Liver (tissue), 9 donors: Measurements from ENCODE around the gene TEX10. TPM values are rescaled to one million over a fixed set of nuclear protein-coding genes. Genes with fewer than 3 reads are reported as not detected.

Source experiments
- DNase-seq: peaks from one replicate; pipeline ENCODE4 v3.0.0-alpha.2; 2017; ENCODE audit warnings: low spot score
- H3K27ac ChIP-seq, 2 donors: one replicate each; pipeline ENCODE4 v1.7.0; 2013; ENCODE audit warnings: inconsistent platforms in 2 of 2, low read length in 2 of 2, control low read depth in 1 of 2, low read depth in 1 of 2, mild to moderate bottlenecking in 1 of 2
- H3K27me3 ChIP-seq, 4 donors: one replicate each; pipeline versions ENCODE4 v1.6.1 to v1.7.0; 2013; ENCODE audit warnings: low read length in 3 of 4, inconsistent platforms in 1 of 4, mild to moderate bottlenecking in 1 of 4, moderate library complexity in 1 of 4; ENCODE audit not compliant: control insufficient read depth in 4 of 4, insufficient read depth in 4 of 4
- H3K36me3 ChIP-seq, 4 donors: one replicate each; pipeline versions ENCODE4 v1.6.1 to v1.7.0; 2013; ENCODE audit warnings: low read length in 3 of 4, mild to moderate bottlenecking in 3 of 4, low read depth in 1 of 4, moderate library complexity in 1 of 4; ENCODE audit not compliant: control insufficient read depth in 4 of 4, insufficient read depth in 3 of 4
- H3K4me1 ChIP-seq, 4 donors: one replicate each; pipeline versions ENCODE4 v1.6.1 to v1.7.0; 2013; ENCODE audit warnings: low read length in 3 of 4, mild to moderate bottlenecking in 3 of 4, moderate library complexity in 1 of 4; ENCODE audit not compliant: control insufficient read depth in 4 of 4, insufficient read depth in 4 of 4
- H3K4me3 ChIP-seq, 3 donors: one replicate each; pipeline versions ENCODE4 v1.6.1 to v1.7.0; 2013; ENCODE audit warnings: low read length in 3 of 3, control low read depth in 1 of 3, low read depth in 1 of 3, mild to moderate bottlenecking in 1 of 3
- H3K9ac ChIP-seq, 2 donors: one replicate each; pipeline ENCODE4 v1.7.0; 2013; ENCODE audit warnings: low read length in 2 of 2, mild to moderate bottlenecking in 2 of 2, moderate library complexity in 2 of 2, control low read depth in 1 of 2, low read depth in 1 of 2
- H3K9me3 ChIP-seq, 4 donors: one replicate each; pipeline versions ENCODE4 v1.6.1 to v1.7.0; 2013; ENCODE audit warnings: low read length in 3 of 4; ENCODE audit not compliant: control insufficient read depth in 4 of 4
- EGR1 ChIP-seq, 2 donors: IDR thresholded peaks; 2 replicates each; pipeline ENCODE4 v1.6.1; 2016 to 2018; ENCODE audit warnings: antibody characterized with exemption in 2 of 2, low read depth in 2 of 2
- FOXA1 ChIP-seq: IDR thresholded peaks from 2 replicates; pipeline ENCODE4 v1.6.1; 2016; ENCODE audit warnings: antibody characterized with exemption
- FOXA2 ChIP-seq: IDR thresholded peaks from 2 replicates; pipeline ENCODE4 v1.6.1; 2016; ENCODE audit warnings: antibody characterized with exemption
- GABPA ChIP-seq, 2 donors: IDR thresholded peaks in 1 of 2; conservative IDR thresholded peaks in 1 of 2; 2 replicates each; pipeline ENCODE4 v1.6.1; 2016; ENCODE audit warnings: antibody characterized with exemption in 2 of 2, mild to moderate bottlenecking in 1 of 2, moderate library complexity in 1 of 2
- HNF4A ChIP-seq, 2 donors: conservative IDR thresholded peaks; 2 replicates each; pipeline ENCODE4 v1.6.1; 2016; ENCODE audit warnings: antibody characterized with exemption in 2 of 2, mild to moderate bottlenecking in 2 of 2
- HNF4G ChIP-seq: IDR thresholded peaks from 2 replicates; pipeline ENCODE4 v1.6.1; 2016; ENCODE audit warnings: antibody characterized with exemption
- JUND ChIP-seq, 2 donors: IDR thresholded peaks; 2 replicates each; pipeline ENCODE4 v1.6.1; 2016; ENCODE audit warnings: antibody characterized with exemption in 2 of 2
- NR2F2 ChIP-seq: IDR thresholded peaks from 2 replicates; pipeline ENCODE4 v1.6.1; 2016; ENCODE audit warnings: antibody characterized with exemption
- RAD21 ChIP-seq, 2 donors: IDR thresholded peaks; 2 replicates each; pipeline ENCODE4 v1.6.1; 2016; ENCODE audit warnings: antibody characterized with exemption in 2 of 2, mild to moderate bottlenecking in 2 of 2
- RXRA ChIP-seq, 2 donors: IDR thresholded peaks; 2 replicates each; pipeline ENCODE4 v1.6.1; 2017 to 2018; ENCODE audit warnings: antibody characterized with exemption in 2 of 2, mild to moderate bottlenecking in 1 of 2
- SP1 ChIP-seq: IDR thresholded peaks from 2 replicates; pipeline ENCODE4 v1.6.1; 2018; ENCODE audit warnings: antibody characterized with exemption, mild to moderate bottlenecking
- TAF1 ChIP-seq: conservative IDR thresholded peaks from 2 replicates; pipeline ENCODE4 v1.6.1; 2016; ENCODE audit warnings: antibody characterized with exemption, mild to moderate bottlenecking
- YY1 ChIP-seq: IDR thresholded peaks from 2 replicates; pipeline ENCODE4 v1.6.1; 2016; ENCODE audit warnings: antibody characterized with exemption, mild to moderate bottlenecking
- WGBS: extraction: QIAGEN DNeasy Blood & Tissue Kit; methylation state at CpG from one replicate; pipeline ENCODE4 v1.1.7; 2013; 5-methylcytosine and 5-hydroxymethylcytosine counted together
- polyA plus RNA-seq, 2 donors: library from polyadenylated mRNA; stranded (reverse) in 1 of 2; unstranded in 1 of 2; fragments of 200-250 nt in 1 of 2; fragments of >200 nt in 1 of 2; fragmentation: Nextera tagmentation in 1 of 2; extraction: Ambion mirVana in 1 of 2; gene quantifications; one replicate each; pipeline versions ENCODE4 v1.2.1 to v1.2.3, GENCODE V29; 2013 to 2015
- total RNA-seq, 2 donors: library from RNA; depleted of rRNA; stranded (reverse); fragments of >200 nt; gene quantifications; one replicate each; pipeline ENCODE4 v1.2.3, GENCODE V29; 2014
- TF ChIP-seq, protein P1 (sequence below): fragments of 150-350 bp; IDR thresholded peaks from 2 replicates; pipeline ENCODE4 v1.5.1; 2017; ENCODE audit warnings: improper control_type of control experiment, low read depth, low read length; ENCODE audit not compliant: missing input control
- TF ChIP-seq, protein P2 (sequence below): IDR thresholded peaks from 2 replicates; pipeline ENCODE4 v1.6.1; 2016; ENCODE audit warnings: antibody characterized with exemption
- TF ChIP-seq, protein P3 (sequence below): IDR thresholded peaks from 2 replicates; pipeline ENCODE4 v1.6.1; 2016; ENCODE audit warnings: antibody characterized with exemption
- TF ChIP-seq, protein P4 (sequence below): IDR thresholded peaks from 2 replicates; pipeline ENCODE4 v1.6.1; 2016; ENCODE audit warnings: antibody characterized with exemption, mild to moderate bottlenecking
- TF ChIP-seq, protein P5 (sequence below): IDR thresholded peaks from 2 replicates; pipeline ENCODE4 v1.6.1; 2016; ENCODE audit warnings: antibody characterized with exemption
- donor health status: healthy.
- donor health status: healthy.
- donor health status: healthy.
- donor health status: healthy.
- donor health status: healthy.

TEX10 gene
- total and polyA plus RNA-seq, 4 donors = 3.3 to 10.0 (median 6.1) TPM

DNA sequence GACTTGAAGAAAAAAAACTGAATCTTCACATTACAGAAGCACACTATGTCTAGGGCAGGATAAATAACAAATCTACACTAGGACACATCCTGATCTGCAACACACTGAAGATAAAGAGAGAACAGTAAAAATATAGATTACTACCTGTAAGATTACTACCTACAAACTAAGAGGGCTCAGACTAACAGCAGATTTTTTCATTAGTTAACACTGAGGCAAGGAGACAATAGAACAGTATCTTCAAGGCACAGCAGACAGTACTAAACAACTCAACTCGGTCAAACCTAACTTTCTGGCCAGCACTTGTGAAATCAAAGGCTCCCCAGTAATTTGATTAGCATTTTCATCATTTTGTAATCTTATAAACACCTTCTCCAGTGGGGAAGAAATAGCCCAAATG lies 46.5 kb downstream of the TEX10 start:
- H3K27me3 ChIP-seq = no peaks in the 10 kb centered on the region
- no peaks in the 10 kb centered on the region for H3K9me3 ChIP-seq
- 91% methylated on average over 1 of the region's 1 CpG for WGBS

DNA sequence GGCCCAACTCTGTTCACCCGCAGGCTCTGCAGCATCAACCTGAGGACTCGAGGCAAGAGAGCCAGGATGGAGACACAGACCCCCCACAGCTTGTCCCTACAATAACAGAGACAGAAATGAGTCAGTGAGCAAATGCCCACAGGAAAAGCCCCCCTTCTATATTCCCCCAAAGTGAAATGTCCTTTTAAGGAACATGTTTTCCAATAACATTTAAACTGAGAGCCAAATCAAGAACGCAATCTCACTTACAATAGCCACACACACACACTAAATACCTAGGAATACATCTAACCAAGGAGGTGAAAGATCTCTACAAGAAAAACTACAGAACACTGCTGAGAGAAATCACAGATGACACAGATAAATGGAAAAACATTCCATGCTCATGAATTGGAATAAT lies 49.0 kb downstream of the TEX10 start:
- H3K27ac ChIP-seq = no peak overlapping the region
- H3K9me3 ChIP-seq = no peaks in the 10 kb centered on the region
- no peak for DNase-seq
- peaks cover 0 to 2% (median under 1%) of the 10 kb centered on the region in 4 donors for H3K4me1 ChIP-seq
- no peak overlapping the region for H3K4me3 ChIP-seq
- no peaks in the 10 kb centered on the region for H3K27me3 ChIP-seq
- H3K36me3 ChIP-seq = peaks cover 2 to 30% (median 25%) of the 10 kb centered on the region in 4 donors
- 93% methylated on average over 3 of the region's 3 CpGs for WGBS
- TF ChIP-seq RAD21 (IDR thresholded peaks at IDR 0.05) (no peak), YY1 (no peak), EGR1 (IDR thresholded peaks at IDR 0.05; ENCODE audit: low read depth in 2 of 2) (no peak)
- H3K9ac ChIP-seq = no peak overlapping the region

More for the DNA sequence above, 46.5 kb downstream of the TEX10 start:
- Histone ChIP-seq H3K4me1 (peaks cover 0 to 1% (median 0%) of the 10 kb centered on the region in 4 donors), H3K36me3 (peaks cover 2 to 20% (median 15%) of the 10 kb centered on the region in 4 donors), H3K27ac (no peak overlapping the region), H3K9ac (no peak overlapping the region), H3K4me3 (no peak overlapping the region)
- DNase-seq = no peak
- TF ChIP-seq RXRA (IDR thresholded peaks at IDR 0.05) (no peak), FOXA2 (no peak)

DNA sequence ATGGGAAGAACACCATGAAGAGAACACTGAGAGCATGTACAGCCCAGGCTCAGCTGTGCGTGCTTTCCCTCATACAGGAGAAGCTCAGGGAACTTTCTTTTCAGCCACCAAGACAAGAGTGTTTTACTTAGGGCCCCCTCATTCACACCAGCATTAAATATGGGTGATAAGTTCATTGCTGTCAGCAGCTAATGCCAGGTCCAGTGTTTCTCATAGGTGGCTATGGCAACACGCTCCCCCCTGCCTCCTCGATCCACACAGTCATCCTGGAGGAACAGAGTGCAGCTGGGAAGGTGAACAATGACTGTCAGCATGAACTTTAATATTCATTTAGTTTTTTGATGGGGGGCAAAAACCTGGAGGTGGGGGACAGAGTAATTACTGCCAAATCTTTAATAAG lies 54.4 kb downstream of the TEX10 start:
- TF ChIP-seq, protein P1, sequence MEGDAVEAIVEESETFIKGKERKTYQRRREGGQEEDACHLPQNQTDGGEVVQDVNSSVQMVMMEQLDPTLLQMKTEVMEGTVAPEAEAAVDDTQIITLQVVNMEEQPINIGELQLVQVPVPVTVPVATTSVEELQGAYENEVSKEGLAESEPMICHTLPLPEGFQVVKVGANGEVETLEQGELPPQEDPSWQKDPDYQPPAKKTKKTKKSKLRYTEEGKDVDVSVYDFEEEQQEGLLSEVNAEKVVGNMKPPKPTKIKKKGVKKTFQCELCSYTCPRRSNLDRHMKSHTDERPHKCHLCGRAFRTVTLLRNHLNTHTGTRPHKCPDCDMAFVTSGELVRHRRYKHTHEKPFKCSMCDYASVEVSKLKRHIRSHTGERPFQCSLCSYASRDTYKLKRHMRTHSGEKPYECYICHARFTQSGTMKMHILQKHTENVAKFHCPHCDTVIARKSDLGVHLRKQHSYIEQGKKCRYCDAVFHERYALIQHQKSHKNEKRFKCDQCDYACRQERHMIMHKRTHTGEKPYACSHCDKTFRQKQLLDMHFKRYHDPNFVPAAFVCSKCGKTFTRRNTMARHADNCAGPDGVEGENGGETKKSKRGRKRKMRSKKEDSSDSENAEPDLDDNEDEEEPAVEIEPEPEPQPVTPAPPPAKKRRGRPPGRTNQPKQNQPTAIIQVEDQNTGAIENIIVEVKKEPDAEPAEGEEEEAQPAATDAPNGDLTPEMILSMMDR = no peak
- no peak for TF ChIP-seq HNF4A (conservative IDR thresholded peaks at IDR 0.05)
- no peak for TF ChIP-seq YY1
- TF ChIP-seq GABPA (IDR thresholded peaks at IDR 0.05 in 1 of 2, conservative IDR thresholded peaks at IDR 0.05 in 1 of 2) = no peak
- TF ChIP-seq, protein P2, sequence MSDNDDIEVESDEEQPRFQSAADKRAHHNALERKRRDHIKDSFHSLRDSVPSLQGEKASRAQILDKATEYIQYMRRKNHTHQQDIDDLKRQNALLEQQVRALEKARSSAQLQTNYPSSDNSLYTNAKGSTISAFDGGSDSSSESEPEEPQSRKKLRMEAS = no peak
- TF ChIP-seq, protein P3, sequence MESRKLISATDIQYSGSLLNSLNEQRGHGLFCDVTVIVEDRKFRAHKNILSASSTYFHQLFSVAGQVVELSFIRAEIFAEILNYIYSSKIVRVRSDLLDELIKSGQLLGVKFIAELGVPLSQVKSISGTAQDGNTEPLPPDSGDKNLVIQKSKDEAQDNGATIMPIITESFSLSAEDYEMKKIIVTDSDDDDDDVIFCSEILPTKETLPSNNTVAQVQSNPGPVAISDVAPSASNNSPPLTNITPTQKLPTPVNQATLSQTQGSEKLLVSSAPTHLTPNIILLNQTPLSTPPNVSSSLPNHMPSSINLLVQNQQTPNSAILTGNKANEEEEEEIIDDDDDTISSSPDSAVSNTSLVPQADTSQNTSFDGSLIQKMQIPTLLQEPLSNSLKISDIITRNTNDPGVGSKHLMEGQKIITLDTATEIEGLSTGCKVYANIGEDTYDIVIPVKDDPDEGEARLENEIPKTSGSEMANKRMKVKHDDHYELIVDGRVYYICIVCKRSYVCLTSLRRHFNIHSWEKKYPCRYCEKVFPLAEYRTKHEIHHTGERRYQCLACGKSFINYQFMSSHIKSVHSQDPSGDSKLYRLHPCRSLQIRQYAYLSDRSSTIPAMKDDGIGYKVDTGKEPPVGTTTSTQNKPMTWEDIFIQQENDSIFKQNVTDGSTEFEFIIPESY = no peak
- no peak for TF ChIP-seq FOXA1
- TF ChIP-seq, protein P4, sequence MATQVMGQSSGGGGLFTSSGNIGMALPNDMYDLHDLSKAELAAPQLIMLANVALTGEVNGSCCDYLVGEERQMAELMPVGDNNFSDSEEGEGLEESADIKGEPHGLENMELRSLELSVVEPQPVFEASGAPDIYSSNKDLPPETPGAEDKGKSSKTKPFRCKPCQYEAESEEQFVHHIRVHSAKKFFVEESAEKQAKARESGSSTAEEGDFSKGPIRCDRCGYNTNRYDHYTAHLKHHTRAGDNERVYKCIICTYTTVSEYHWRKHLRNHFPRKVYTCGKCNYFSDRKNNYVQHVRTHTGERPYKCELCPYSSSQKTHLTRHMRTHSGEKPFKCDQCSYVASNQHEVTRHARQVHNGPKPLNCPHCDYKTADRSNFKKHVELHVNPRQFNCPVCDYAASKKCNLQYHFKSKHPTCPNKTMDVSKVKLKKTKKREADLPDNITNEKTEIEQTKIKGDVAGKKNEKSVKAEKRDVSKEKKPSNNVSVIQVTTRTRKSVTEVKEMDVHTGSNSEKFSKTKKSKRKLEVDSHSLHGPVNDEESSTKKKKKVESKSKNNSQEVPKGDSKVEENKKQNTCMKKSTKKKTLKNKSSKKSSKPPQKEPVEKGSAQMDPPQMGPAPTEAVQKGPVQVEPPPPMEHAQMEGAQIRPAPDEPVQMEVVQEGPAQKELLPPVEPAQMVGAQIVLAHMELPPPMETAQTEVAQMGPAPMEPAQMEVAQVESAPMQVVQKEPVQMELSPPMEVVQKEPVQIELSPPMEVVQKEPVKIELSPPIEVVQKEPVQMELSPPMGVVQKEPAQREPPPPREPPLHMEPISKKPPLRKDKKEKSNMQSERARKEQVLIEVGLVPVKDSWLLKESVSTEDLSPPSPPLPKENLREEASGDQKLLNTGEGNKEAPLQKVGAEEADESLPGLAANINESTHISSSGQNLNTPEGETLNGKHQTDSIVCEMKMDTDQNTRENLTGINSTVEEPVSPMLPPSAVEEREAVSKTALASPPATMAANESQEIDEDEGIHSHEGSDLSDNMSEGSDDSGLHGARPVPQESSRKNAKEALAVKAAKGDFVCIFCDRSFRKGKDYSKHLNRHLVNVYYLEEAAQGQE = no peak
- no peak for TF ChIP-seq FOXA2
- no peak for TF ChIP-seq RXRA (IDR thresholded peaks at IDR 0.05)
- TF ChIP-seq NR2F2 = no peak
- TF ChIP-seq SP1 = no peak
- TF ChIP-seq HNF4G = no peak
- no peak for TF ChIP-seq TAF1
- TF ChIP-seq JUND (IDR thresholded peaks at IDR 0.05) = no peak
- TF ChIP-seq EGR1 (IDR thresholded peaks at IDR 0.05; ENCODE audit: low read depth in 2 of 2) = no peak
- no peak for TF ChIP-seq RAD21 (IDR thresholded peaks at IDR 0.05)
- TF ChIP-seq, protein P5, sequence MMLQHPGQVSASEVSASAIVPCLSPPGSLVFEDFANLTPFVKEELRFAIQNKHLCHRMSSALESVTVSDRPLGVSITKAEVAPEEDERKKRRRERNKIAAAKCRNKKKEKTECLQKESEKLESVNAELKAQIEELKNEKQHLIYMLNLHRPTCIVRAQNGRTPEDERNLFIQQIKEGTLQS = no peak
- H3K9me3 ChIP-seq = no peaks in the 10 kb centered on the region
- no peak overlapping the region for H3K9ac ChIP-seq
- peaks cover 3 to 33% (median 23%) of the 10 kb centered on the region in 4 donors for H3K36me3 ChIP-seq
- 85% methylated on average over 3 of the region's 3 CpGs for WGBS
- no peaks in the 10 kb centered on the region for H3K27me3 ChIP-seq
- peaks cover 12 to 32% (median 19%) of the 10 kb centered on the region in 4 donors for H3K4me1 ChIP-seq
- H3K4me3 ChIP-seq = no peak overlapping the region
- H3K27ac ChIP-seq = no peak overlapping the region
- DNase-seq = no peak
